Putamen (tissue), 1 donor: ENCODE measurements around the gene E2F4.

Experiments used
- DNase-seq: peaks from one replicate; pipeline ENCODE4 v3.0.0-alpha.2; 2016; ENCODE audit warnings: low spot score

The E2F4 gene

GRCh38 chr16:67190448-67191399 is 1.2 kb upstream of the E2F4 start:
- DNase-seq: no peak

GRCh38 chr16:67191411-67191994 is 452 bp upstream of the E2F4 start:
- DNase-seq: no peak

GRCh38 chr16:67192781-67193361 is 916 bp downstream of the E2F4 start:
- no peak for DNase-seq

GRCh38 chr16:67193536-67193935 is 1.6 kb downstream of the E2F4 start:
- DNase-seq: no peak

- DNase-seq: no peak
Observed at GRCh38 chr16:67194260-67194659, 2.3 kb downstream of the E2F4 start.

- no peak for DNase-seq
Observed at GRCh38 chr16:67195676-67196075, 3.7 kb downstream of the E2F4 start.

- DNase-seq: no peak
Observed at GRCh38 chr16:67196881-67197280, 4.9 kb downstream of the E2F4 start.

- no peak for DNase-seq
Observed at GRCh38 chr16:67197704-67198103, 5.7 kb downstream of the E2F4 start.

- no peak for DNase-seq
Observed at GRCh38 chr16:67198238-67198734, 6.3 kb downstream of the E2F4 start.

- no peak for DNase-seq
Observed at GRCh38 chr16:67199011-67199807, 7.3 kb downstream of the E2F4 start, which contains the start of gene ELMO3. ELMO3 (plus strand) TSS chr16:67199131; CDS start chr16:67199327, 196 bp downstream.

- no peak for DNase-seq
Observed at GRCh38 chr16:67199808-67200198, 7.8 kb downstream of the E2F4 start.

GRCh38 chr16:67200491-67200890 is 8.5 kb downstream of the E2F4 start:
- DNase-seq: no peak

GRCh38 chr16:67201411-67202345 is 9.7 kb downstream of the E2F4 start:
- DNase-seq: no peak

- no peak for DNase-seq
Observed at GRCh38 chr16:67202426-67202825, 10.5 kb downstream of the E2F4 start.

- no peak for DNase-seq
Observed at GRCh38 chr16:67202956-67203493, 11.1 kb downstream of the E2F4 start.

GRCh38 chr16:67204076-67204475 is 12.1 kb downstream of the E2F4 start:
- no peak for DNase-seq

- DNase-seq: no peak
Observed at GRCh38 chr16:67206129-67206837, 14.3 kb downstream of the E2F4 start.

- DNase-seq: no peak
Observed at GRCh38 chr16:67206838-67207248, 14.9 kb downstream of the E2F4 start.

- no peak for DNase-seq
Observed at GRCh38 chr16:67207249-67208091, 15.5 kb downstream of the E2F4 start.
